NCI-H187 treated with DMSO at 0.1 percent for 48 hours (cell line): Measurements from ENCODE around the gene JUND.
"Not testable (repeated sequence)": the region's sequence is repeated elsewhere in the genome, so short reads cannot be mapped to it uniquely, and the experiment has no call there.

Experiments
- DNase-seq: peaks from one replicate; lab custom pipeline; 2025; lab: John Stamatoyannopoulos, UW

The JUND gene

GRCh38 chr19:18281082-18282020 is at the start of gene JUND:
TSS of gene JUND (minus strand) at chr19:18281622. CDS start at chr19:18281484, 138 bp downstream.
- peak; percentile 56 for DNase-seq

- DNase-seq = no peak
Measured at GRCh38 chr19:18330868-18331267, 49.4 kb upstream of the JUND start.

GRCh38 chr19:18329035-18329376 is 47.6 kb upstream of the JUND start:
- DNase-seq = no peak

GRCh38 chr19:18328340-18329034 is 47.1 kb upstream of the JUND start:
- peak; percentile 79 for DNase-seq

GRCh38 chr19:18326772-18327171 is 45.4 kb upstream of the JUND start:
- DNase-seq = no peak

GRCh38 chr19:18324373-18324731 is 42.9 kb upstream of the JUND start:
- not testable (repeated sequence) for DNase-seq

GRCh38 chr19:18322759-18323460 is 41.5 kb upstream of the JUND start, which contains the start of gene LSM4:
TSS of gene LSM4 (minus strand) at chr19:18323076. CDS start at chr19:18323020, 56 bp downstream.
- DNase-seq = peak; percentile 59

- DNase-seq = no peak
Measured at GRCh38 chr19:18322318-18322758, 40.9 kb upstream of the JUND start.

- DNase-seq = no peak
Measured at GRCh38 chr19:18321734-18322102, 40.3 kb upstream of the JUND start.

- no peak for DNase-seq
Measured at GRCh38 chr19:18320865-18321733, 39.7 kb upstream of the JUND start.

GRCh38 chr19:18319591-18320135 is 38.2 kb upstream of the JUND start:
- no peak for DNase-seq

GRCh38 chr19:18317961-18318800 is 36.8 kb upstream of the JUND start:
- no peak for DNase-seq

- DNase-seq = no peak
Measured at GRCh38 chr19:18313398-18313797, 32.0 kb upstream of the JUND start.

- no peak for DNase-seq
Measured at GRCh38 chr19:18312092-18312534, 30.7 kb upstream of the JUND start.

- DNase-seq = no peak
Measured at GRCh38 chr19:18311502-18312091, 30.2 kb upstream of the JUND start.

- DNase-seq = no peak
Measured at GRCh38 chr19:18310966-18311365, 29.5 kb upstream of the JUND start.

GRCh38 chr19:18310118-18310909 is 28.9 kb upstream of the JUND start:
- no peak for DNase-seq

- no peak for DNase-seq
Measured at GRCh38 chr19:18309525-18310064, 28.2 kb upstream of the JUND start.

GRCh38 chr19:18308948-18309325 is 27.5 kb upstream of the JUND start:
- no peak for DNase-seq
